ENCODE data around the gene BGLAP.

BGLAP gene

GRCh38 chr1:156242738-156243137, 754 bp downstream of the BGLAP start:
- H3K4me3 ChIP-seq (ENCODE audit: control insufficient read depth, low read depth, low read length), result no peak overlapping the region
- TF ChIP-seq CTCF (conservative IDR thresholded peaks at IDR 0.05; ENCODE audit: control insufficient read depth, insufficient read depth, low read depth, low read length), result no peak
- DNase-seq (ENCODE audit: low read depth), result no peak

- TF ChIP-seq CTCF (conservative IDR thresholded peaks at IDR 0.05; ENCODE audit: control insufficient read depth, insufficient read depth, low read depth, low read length), result no peak
- no peak overlapping the region for H3K4me3 ChIP-seq (ENCODE audit: control insufficient read depth, low read depth, low read length)
- no peak for DNase-seq (ENCODE audit: low read depth)
Observed at GRCh38 chr1:156244126-156244525, 2.1 kb downstream of the BGLAP start.

- no peak for TF ChIP-seq CTCF (conservative IDR thresholded peaks at IDR 0.05; ENCODE audit: control insufficient read depth, insufficient read depth, low read depth, low read length)
- DNase-seq (ENCODE audit: low read depth), result no peak
- no peak overlapping the region for H3K4me3 ChIP-seq (ENCODE audit: control insufficient read depth, low read depth, low read length)
Observed at GRCh38 chr1:156244712-156245111, 2.7 kb downstream of the BGLAP start.

GRCh38 chr1:156245451-156246232, 3.7 kb downstream of the BGLAP start:
- TF ChIP-seq CTCF (conservative IDR thresholded peaks at IDR 0.05; ENCODE audit: control insufficient read depth, insufficient read depth, low read depth, low read length), result no peak
- DNase-seq (ENCODE audit: low read depth), result no peak

GRCh38 chr1:156246241-156246780, 4.3 kb downstream of the BGLAP start:
- no peak for TF ChIP-seq CTCF (conservative IDR thresholded peaks at IDR 0.05; ENCODE audit: control insufficient read depth, insufficient read depth, low read depth, low read length)
- no peak overlapping the region for H3K4me3 ChIP-seq (ENCODE audit: control insufficient read depth, low read depth, low read length)
- no peak for DNase-seq (ENCODE audit: low read depth)

More at GRCh38 chr1:156245451-156246232, 3.7 kb downstream of the BGLAP start:
- H3K4me3 ChIP-seq (ENCODE audit: control insufficient read depth, low read depth, low read length), result no peak overlapping the region

GRCh38 chr1:156246781-156247459, 4.9 kb downstream of the BGLAP start:
- DNase-seq (ENCODE audit: low read depth), result no peak
- no peak for TF ChIP-seq CTCF (conservative IDR thresholded peaks at IDR 0.05; ENCODE audit: control insufficient read depth, insufficient read depth, low read depth, low read length)
- H3K4me3 ChIP-seq (ENCODE audit: control insufficient read depth, low read depth, low read length), result no peak overlapping the region

Data from fibroblast of mammary gland (primary cell).